ENCODE measurements around the gene SLC25A38.

Gene SLC25A38

GRCh38 chr3:39419742-39420315 is 36.7 kb downstream of the SLC25A38 start:
- Mint-ChIP-seq H3K4me3 (no peak overlapping the region), H3K4me1 (ENCODE audit: low read depth) (peaks cover 8% of the 10 kb centered on the region), H3K27me3 (peaks cover 17% of the 10 kb centered on the region), H3K36me3 (ENCODE audit: low read depth) (no peaks in the 10 kb centered on the region), H3K9me3 (no peaks in the 10 kb centered on the region), H3K27ac (no peak overlapping the region)
- intact Hi-C loops (cut with micrococcal nuclease): no loop called here

GRCh38 chr3:39420543-39420942 is 37.4 kb downstream of the SLC25A38 start:
- H3K4me1 Mint-ChIP-seq (ENCODE audit: low read depth): peaks cover 8% of the 10 kb centered on the region
- no peak overlapping the region for H3K27ac Mint-ChIP-seq
- intact Hi-C loops (cut with micrococcal nuclease): no loop called here
- no peaks in the 10 kb centered on the region for H3K9me3 Mint-ChIP-seq
- peaks cover 17% of the 10 kb centered on the region for H3K27me3 Mint-ChIP-seq
- no peak overlapping the region for H3K4me3 Mint-ChIP-seq
- H3K36me3 Mint-ChIP-seq (ENCODE audit: low read depth): no peaks in the 10 kb centered on the region

- Mint-ChIP-seq H3K4me1 (ENCODE audit: low read depth) (peaks cover under 1% of the 10 kb centered on the region), H3K9me3 (no peaks in the 10 kb centered on the region), H3K4me3 (no peak overlapping the region), H3K36me3 (ENCODE audit: low read depth) (no peaks in the 10 kb centered on the region), H3K27ac (no peak overlapping the region), H3K27me3 (peaks cover 8% of the 10 kb centered on the region)
- intact Hi-C loops (cut with micrococcal nuclease): no loop called here
These were observed 40.3 kb downstream of the SLC25A38 start for GRCh38 chr3:39423436-39423970.

GRCh38 chr3:39426312-39426711 is 43.1 kb downstream of the SLC25A38 start:
- no peaks in the 10 kb centered on the region for H3K9me3 Mint-ChIP-seq
- intact Hi-C loops (cut with micrococcal nuclease): no loop called here

GRCh38 chr3:39427506-39427905 is 44.3 kb downstream of the SLC25A38 start:
- intact Hi-C loops (cut with micrococcal nuclease): no loop called here
- Mint-ChIP-seq H3K4me3 (no peak overlapping the region), H3K36me3 (ENCODE audit: low read depth) (no peaks in the 10 kb centered on the region), H3K9me3 (no peaks in the 10 kb centered on the region), H3K4me1 (ENCODE audit: low read depth) (no peaks in the 10 kb centered on the region), H3K27ac (no peak overlapping the region), H3K27me3 (peaks cover 7% of the 10 kb centered on the region)

More at GRCh38 chr3:39426312-39426711, 43.1 kb downstream of the SLC25A38 start:
- no peaks in the 10 kb centered on the region for H3K4me1 Mint-ChIP-seq (ENCODE audit: low read depth)
- no peaks in the 10 kb centered on the region for H3K36me3 Mint-ChIP-seq (ENCODE audit: low read depth)
- no peak overlapping the region for H3K27ac Mint-ChIP-seq
- no peak overlapping the region for H3K4me3 Mint-ChIP-seq
- H3K27me3 Mint-ChIP-seq: peaks cover 7% of the 10 kb centered on the region

- Mint-ChIP-seq H3K36me3 (ENCODE audit: low read depth) (no peaks in the 10 kb centered on the region), H3K9me3 (no peaks in the 10 kb centered on the region), H3K27ac (no peak overlapping the region), H3K27me3 (peaks cover 7% of the 10 kb centered on the region), H3K4me3 (no peak overlapping the region), H3K4me1 (ENCODE audit: low read depth) (no peaks in the 10 kb centered on the region)
- intact Hi-C loops (cut with micrococcal nuclease): no loop called here
These were observed 45.6 kb downstream of the SLC25A38 start for GRCh38 chr3:39428745-39429201.

- H3K27ac Mint-ChIP-seq: no peak overlapping the region
- H3K4me1 Mint-ChIP-seq (ENCODE audit: low read depth): no peaks in the 10 kb centered on the region
- no peak overlapping the region for H3K4me3 Mint-ChIP-seq
- no peaks in the 10 kb centered on the region for H3K36me3 Mint-ChIP-seq (ENCODE audit: low read depth)
- peaks cover 7% of the 10 kb centered on the region for H3K27me3 Mint-ChIP-seq
- H3K9me3 Mint-ChIP-seq: no peaks in the 10 kb centered on the region
- intact Hi-C loops (cut with micrococcal nuclease): no loop called here
These were observed 46.3 kb downstream of the SLC25A38 start for GRCh38 chr3:39429466-39429865.

- Mint-ChIP-seq H3K36me3 (ENCODE audit: low read depth) (no peaks in the 10 kb centered on the region), H3K27ac (no peak overlapping the region), H3K4me3 (no peak overlapping the region), H3K27me3 (peaks cover 7% of the 10 kb centered on the region), H3K4me1 (ENCODE audit: low read depth) (no peaks in the 10 kb centered on the region), H3K9me3 (no peaks in the 10 kb centered on the region)
- intact Hi-C loops (cut with micrococcal nuclease): no loop called here
These were observed 49.2 kb downstream of the SLC25A38 start for GRCh38 chr3:39432342-39432741.

GRCh38 chr3:39433642-39434041 is 50.5 kb downstream of the SLC25A38 start:
- intact Hi-C loops (cut with micrococcal nuclease): no loop called here
- H3K36me3 Mint-ChIP-seq (ENCODE audit: low read depth): no peaks in the 10 kb centered on the region
- H3K4me3 Mint-ChIP-seq: no peak overlapping the region
- H3K27me3 Mint-ChIP-seq: peaks cover 7% of the 10 kb centered on the region
- H3K9me3 Mint-ChIP-seq: no peaks in the 10 kb centered on the region
- no peaks in the 10 kb centered on the region for H3K4me1 Mint-ChIP-seq (ENCODE audit: low read depth)
- H3K27ac Mint-ChIP-seq: no peak overlapping the region

GRCh38 chr3:39434574-39434973 is 51.4 kb downstream of the SLC25A38 start:
- Mint-ChIP-seq H3K27me3 (peaks cover 3% of the 10 kb centered on the region), H3K4me3 (no peak overlapping the region), H3K36me3 (ENCODE audit: low read depth) (no peaks in the 10 kb centered on the region), H3K9me3 (no peaks in the 10 kb centered on the region), H3K27ac (no peak overlapping the region), H3K4me1 (ENCODE audit: low read depth) (no peaks in the 10 kb centered on the region)
- intact Hi-C loops (cut with micrococcal nuclease): no loop called here

GRCh38 chr3:39435006-39435748 is 52.0 kb downstream of the SLC25A38 start:
- Mint-ChIP-seq H3K4me3 (no peak overlapping the region), H3K36me3 (ENCODE audit: low read depth) (no peaks in the 10 kb centered on the region), H3K9me3 (no peaks in the 10 kb centered on the region), H3K27me3 (no peaks in the 10 kb centered on the region), H3K27ac (no peak overlapping the region), H3K4me1 (ENCODE audit: low read depth) (no peaks in the 10 kb centered on the region)
- intact Hi-C loops (cut with micrococcal nuclease): no loop called here

- H3K27ac Mint-ChIP-seq: no peak overlapping the region
These were observed 55.7 kb downstream of the SLC25A38 start for GRCh38 chr3:39438880-39439279.

GRCh38 chr3:39440316-39440715 is 57.1 kb downstream of the SLC25A38 start:
- Mint-ChIP-seq H3K4me3 (no peak overlapping the region), H3K27me3 (peaks cover 2% of the 10 kb centered on the region), H3K36me3 (ENCODE audit: low read depth) (no peaks in the 10 kb centered on the region), H3K27ac (no peak overlapping the region), H3K9me3 (no peaks in the 10 kb centered on the region), H3K4me1 (ENCODE audit: low read depth) (no peaks in the 10 kb centered on the region)
- intact Hi-C loops (cut with micrococcal nuclease): no loop called here

More at GRCh38 chr3:39438880-39439279, 55.7 kb downstream of the SLC25A38 start:
- no peaks in the 10 kb centered on the region for H3K27me3 Mint-ChIP-seq
- intact Hi-C loops (cut with micrococcal nuclease): no loop called here
- no peaks in the 10 kb centered on the region for H3K4me1 Mint-ChIP-seq (ENCODE audit: low read depth)
- no peaks in the 10 kb centered on the region for H3K9me3 Mint-ChIP-seq
- no peaks in the 10 kb centered on the region for H3K36me3 Mint-ChIP-seq (ENCODE audit: low read depth)
- H3K4me3 Mint-ChIP-seq: no peak overlapping the region

GRCh38 chr3:39443530-39443929 is 60.4 kb downstream of the SLC25A38 start:
- Mint-ChIP-seq H3K27ac (no peak overlapping the region), H3K4me3 (no peak overlapping the region), H3K9me3 (no peaks in the 10 kb centered on the region), H3K27me3 (peaks cover 2% of the 10 kb centered on the region), H3K36me3 (ENCODE audit: low read depth) (no peaks in the 10 kb centered on the region), H3K4me1 (ENCODE audit: low read depth) (no peaks in the 10 kb centered on the region)
- intact Hi-C loops (cut with micrococcal nuclease): no loop called here

Measured in dendritic cell treated with granulocyte-macrophage colony-stimulating factor and Interleukin-4, amounts not matched to agents 40 ng/mL and 50 ng/mL, for 4 days (primary cell).